Mesenchymal stem cell (in vitro differentiated cells and primary cell): ENCODE results near the gene NLGN4X. TPM values are rescaled to one million over a fixed set of nuclear protein-coding genes. Genes with fewer than 3 reads are reported as not detected.

ENCODE experiments used
- DNase-seq: peaks from one replicate; pipeline ENCODE4 v3.0.0-alpha.2; 2013
- H2AFZ ChIP-seq: one replicate; pipeline ENCODE4 v1.6.1; 2013; ENCODE audit warnings: low read depth, mild to moderate bottlenecking, control low read depth, inconsistent platforms, low read length, moderate library complexity
- H2AK5ac ChIP-seq: 2 replicates; pipeline ENCODE4 v1.6.1; 2013; ENCODE audit warnings: low read length, moderate library complexity, mild to moderate bottlenecking, inconsistent platforms; ENCODE audit not compliant: severe bottlenecking
- H2BK120ac ChIP-seq: one replicate; pipeline ENCODE4 v1.6.1; 2013; ENCODE audit warnings: low read depth, mild to moderate bottlenecking, inconsistent platforms, low read length, moderate library complexity
- H2BK12ac ChIP-seq, 2 experiments: one replicate each; pipeline ENCODE4 v1.6.1; 2013; ENCODE audit warnings: inconsistent platforms in 2 of 2, low read length in 2 of 2, mild to moderate bottlenecking in 2 of 2, moderate library complexity in 2 of 2, control low read depth in 1 of 2
- H2BK15ac ChIP-seq: one replicate; pipeline ENCODE4 v1.6.1; 2013; ENCODE audit warnings: mild to moderate bottlenecking, low read depth, inconsistent platforms; ENCODE audit not compliant: poor library complexity, severe bottlenecking
- H2BK5ac ChIP-seq: 2 replicates; pipeline ENCODE4 v1.6.1; 2013; ENCODE audit warnings: low read depth, mild to moderate bottlenecking, low read length, control low read depth, inconsistent platforms; ENCODE audit not compliant: poor library complexity, severe bottlenecking
- H3K14ac ChIP-seq, 2 experiments: one replicate each; pipeline ENCODE4 v1.6.1; 2013; ENCODE audit warnings: inconsistent platforms in 2 of 2, low read length in 2 of 2, control low read depth in 1 of 2, mild to moderate bottlenecking in 1 of 2, moderate library complexity in 1 of 2
- H3K18ac ChIP-seq, 2 experiments: one replicate each; pipeline ENCODE4 v1.6.1; 2013; ENCODE audit warnings: inconsistent platforms in 2 of 2, low read length in 2 of 2, control low read depth in 1 of 2, low read depth in 1 of 2, mild to moderate bottlenecking in 1 of 2
- H3K23ac ChIP-seq, 2 experiments: one replicate each; pipeline ENCODE4 v1.6.1; 2013; ENCODE audit warnings: inconsistent platforms in 2 of 2, low read length in 2 of 2, mild to moderate bottlenecking in 2 of 2, moderate library complexity in 2 of 2, control low read depth in 1 of 2
- H3K27ac ChIP-seq: 2 replicates; pipeline ENCODE4 v1.5.1; 2013; ENCODE audit warnings: mild to moderate bottlenecking, moderate library complexity, low read length, control low read depth, inconsistent platforms; ENCODE audit not compliant: poor library complexity, severe bottlenecking
- H3K27me3 ChIP-seq, 2 experiments: 2 replicates each; pipeline versions ENCODE4 v1.6.1 to v1.7.0; 2013; ENCODE audit warnings: low read length in 2 of 2, mild to moderate bottlenecking in 2 of 2, moderate library complexity in 2 of 2, control low read depth in 1 of 2, inconsistent platforms in 1 of 2; ENCODE audit not compliant: control insufficient read depth in 1 of 2, insufficient read depth in 1 of 2
- H3K36me3 ChIP-seq, 2 experiments: 2 replicates each; pipeline versions ENCODE4 v1.6.1 to v1.7.0; 2013; ENCODE audit warnings: low read length in 2 of 2, control low read depth in 1 of 2, inconsistent platforms in 1 of 2, low read depth in 1 of 2, mild to moderate bottlenecking in 1 of 2; ENCODE audit not compliant: insufficient read depth in 2 of 2, control insufficient read depth in 1 of 2
- H3K4ac ChIP-seq, 2 experiments: one replicate each; pipeline ENCODE4 v1.6.1; 2013; ENCODE audit warnings: inconsistent platforms in 2 of 2, low read length in 2 of 2, mild to moderate bottlenecking in 2 of 2, moderate library complexity in 2 of 2, control low read depth in 1 of 2, low read depth in 1 of 2
- H3K4me1 ChIP-seq: 2 replicates; pipeline ENCODE4 v1.6.1; 2013; ENCODE audit warnings: low read depth, low read length, control low read depth; ENCODE audit not compliant: control insufficient read depth, insufficient read depth
- H3K4me2 ChIP-seq: 2 replicates; pipeline ENCODE4 v1.6.1; 2013; ENCODE audit warnings: low read length, mild to moderate bottlenecking, inconsistent platforms; ENCODE audit not compliant: poor library complexity, severe bottlenecking
- H3K4me3 ChIP-seq, 2 experiments: 2 replicates each; pipeline versions ENCODE4 v1.5.1 to v1.7.0; 2013; ENCODE audit warnings: low read length in 2 of 2, mild to moderate bottlenecking in 2 of 2, control low read depth in 1 of 2, low read depth in 1 of 2; ENCODE audit not compliant: insufficient read depth in 1 of 2
- H3K79me1 ChIP-seq: replicated peaks from 2 replicates; pipeline ENCODE4 v1.6.1; 2013; ENCODE audit warnings: mild to moderate bottlenecking, control low read depth, low read length, inconsistent platforms; ENCODE audit not compliant: poor library complexity, severe bottlenecking
- H3K9ac ChIP-seq: 2 replicates; pipeline ENCODE4 v1.7.0; 2013; ENCODE audit warnings: mild to moderate bottlenecking, low read length, moderate library complexity
- H3K9me3 ChIP-seq: 2 replicates; pipeline ENCODE4 v1.7.0; 2013; ENCODE audit warnings: mild to moderate bottlenecking, low read length; ENCODE audit not compliant: control insufficient read depth
- H4K8ac ChIP-seq: one replicate; pipeline ENCODE4 v1.6.1; 2013; ENCODE audit warnings: inconsistent platforms, mild to moderate bottlenecking, low read length, moderate library complexity
- H4K91ac ChIP-seq: one replicate; pipeline ENCODE4 v1.6.1; 2013; ENCODE audit warnings: mild to moderate bottlenecking, low read length, inconsistent platforms
- WGBS: methylation state at CpG from one replicate; pipeline ENCODE4 v1.1.7; 2013; ENCODE audit warnings: mixed read lengths; 5-methylcytosine and 5-hydroxymethylcytosine counted together
- polyA plus RNA-seq, 2 experiments: library from polyadenylated mRNA; stranded (reverse); fragments of 200-250 nt; gene quantifications; one replicate each; pipeline ENCODE4 v1.2.3, GENCODE V29; 2013

NLGN4X gene
- polyA plus RNA-seq (2013, experiment 1 of 2), result 0.70 TPM
- polyA plus RNA-seq (2013, experiment 2 of 2), result 0.56 TPM

DNA sequence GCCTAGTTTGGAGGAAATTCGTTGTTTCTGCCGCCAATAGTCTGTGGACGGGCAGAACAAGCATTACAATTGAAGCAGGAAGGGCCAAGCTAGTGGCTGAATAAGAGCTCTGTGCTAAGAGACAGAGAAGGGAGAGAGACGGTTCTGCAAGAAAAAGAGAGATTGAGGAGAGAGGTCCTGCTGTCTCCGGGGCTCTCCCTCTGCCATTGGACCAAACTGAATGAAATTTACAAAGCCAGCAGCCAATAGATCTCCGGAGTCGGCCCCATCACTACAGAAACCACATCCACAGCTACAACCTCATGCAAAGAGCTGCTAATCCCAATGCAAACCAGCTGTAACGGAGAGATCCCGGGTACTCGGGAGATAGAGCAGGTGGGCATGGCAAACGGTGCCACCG, at the start of gene NLGN4X:
Gene NLGN4X, minus strand, starts transcription at position 148 of the 400 bp plus-strand sequence. CDS start 77,401 bp downstream, outside the sequence.
- no peak within 1 kb of the TSS for H3K4me3 ChIP-seq
- peaks cover 9 to 25% of the 10 kb centered on the region in 2 experiments for H3K27me3 ChIP-seq
- peaks cover 1% of the 10 kb centered on the region for H3K79me1 ChIP-seq
- no peak within 1 kb of the TSS for H2AK5ac ChIP-seq
- no peak within 1 kb of the TSS for H3K23ac ChIP-seq
- no peak within 1 kb of the TSS for H2BK5ac ChIP-seq
- H2AFZ ChIP-seq, result no peak within 1 kb of the TSS
- peaks cover 7% of the 10 kb centered on the region for H3K9me3 ChIP-seq
- H3K14ac ChIP-seq, result no peak within 1 kb of the TSS
- no peak within 1 kb of the TSS for H4K8ac ChIP-seq
- no peak within 1 kb of the TSS for H3K9ac ChIP-seq
- DNase-seq, result no peak
- H3K27ac ChIP-seq, result no peak within 1 kb of the TSS
- H3K18ac ChIP-seq, result no peak within 1 kb of the TSS
- 12% methylated on average over 10 of the region's 12 CpGs for WGBS
- H2BK120ac ChIP-seq, result no peak within 1 kb of the TSS
- H2BK15ac ChIP-seq, result no peak within 1 kb of the TSS
- no peak within 1 kb of the TSS for H2BK12ac ChIP-seq
- H3K4ac ChIP-seq, result no peak within 1 kb of the TSS
- H3K4me1 ChIP-seq, result peaks cover 2% of the 10 kb centered on the region
- H4K91ac ChIP-seq, result no peak within 1 kb of the TSS
- no peaks in the 10 kb centered on the region for H3K36me3 ChIP-seq
- peak within 1 kb of the TSS; percentile 88 for H3K4me2 ChIP-seq

DNA sequence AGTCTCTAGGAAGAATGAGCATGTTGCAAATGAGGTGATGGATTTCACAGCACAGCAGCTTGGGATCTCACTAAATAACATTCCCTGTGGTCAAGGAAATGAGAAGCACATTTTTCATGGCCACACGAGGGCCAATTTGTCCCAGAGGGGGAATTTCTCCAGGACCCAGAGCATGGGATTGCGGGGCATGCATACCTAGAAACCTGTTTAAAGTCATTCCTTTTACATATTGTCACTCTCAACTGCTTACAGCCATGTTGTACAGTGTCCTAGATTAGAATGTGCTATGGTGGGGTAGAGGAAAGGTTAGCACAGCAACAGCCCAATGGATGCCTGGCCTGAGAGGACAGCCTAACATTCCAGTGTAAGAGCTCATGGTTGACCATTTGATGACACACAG, 37.4 kb upstream of the NLGN4X start:
- 79% methylated on average over 2 of the region's 2 CpGs for whole genome bisulfite sequencing
- Histone ChIP-seq H3K4me3 (no peak overlapping the region), H3K23ac (no peak overlapping the region)

DNA sequence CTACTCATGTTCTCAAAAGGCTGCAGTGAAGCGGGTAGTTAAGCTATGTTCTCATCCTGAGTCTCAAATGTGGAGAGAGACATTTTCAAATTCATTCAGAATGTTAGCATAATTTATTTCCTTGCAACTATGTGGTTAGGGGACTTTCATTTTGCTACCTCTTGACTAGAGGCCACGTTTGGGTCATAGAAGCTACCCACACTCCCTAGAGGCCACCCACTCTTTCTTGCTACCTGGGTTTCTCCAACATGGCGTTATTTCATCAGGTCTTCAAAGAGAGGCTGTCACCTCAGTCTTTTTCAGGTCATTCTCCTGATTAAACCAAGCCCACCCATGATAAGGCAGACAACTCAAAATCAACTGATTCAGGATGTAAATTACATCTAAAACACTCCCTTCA, 34.3 kb upstream of the NLGN4X start:
- no peak overlapping the region for H2BK12ac ChIP-seq
- H3K27me3 ChIP-seq, result no peaks in the 10 kb centered on the region
- no peak overlapping the region for H3K27ac ChIP-seq

More for the DNA sequence above, 37.4 kb upstream of the NLGN4X start:
- Histone ChIP-seq H2BK5ac (no peak overlapping the region), H3K9ac (no peak overlapping the region), H3K4ac (no peak overlapping the region), H2AK5ac (no peak overlapping the region), H3K79me1 (no peaks in the 10 kb centered on the region), H3K4me2 (no peak overlapping the region), H4K8ac (no peak overlapping the region), H3K9me3 (peaks cover 23% of the 10 kb centered on the region), H3K18ac (no peak overlapping the region), H4K91ac (no peak overlapping the region), H2BK15ac (no peak overlapping the region), H3K14ac (no peak overlapping the region), H3K4me1 (no peaks in the 10 kb centered on the region), H2BK120ac (no peak overlapping the region), H3K27ac (no peak overlapping the region), H3K36me3 (no peaks in the 10 kb centered on the region), H2AFZ (no peak overlapping the region), H2BK12ac (no peak overlapping the region), H3K27me3 (no peaks in the 10 kb centered on the region)
- DNase-seq, result no peak

DNA sequence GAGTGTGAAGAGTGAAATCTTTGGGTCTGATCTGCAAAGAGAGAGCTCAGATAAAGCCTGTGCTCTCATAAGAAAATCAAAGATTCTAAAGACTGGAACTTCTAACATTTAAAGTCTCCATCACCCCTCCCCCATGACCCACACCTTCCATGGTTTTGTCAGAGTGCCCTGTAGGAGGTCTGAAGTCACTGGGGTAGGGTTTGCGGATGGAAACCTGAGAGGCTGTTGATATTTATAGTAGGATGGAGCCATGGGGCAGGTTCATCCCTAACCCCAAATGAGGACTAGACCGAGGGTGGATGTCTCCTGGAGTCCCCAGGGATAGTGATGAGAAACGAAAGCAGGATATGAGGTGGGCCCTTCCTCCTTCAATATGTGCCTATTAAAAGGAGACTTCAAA, 28.4 kb upstream of the NLGN4X start:
- WGBS, result 82% methylated on average over 1 of the region's 3 CpGs
- no peak overlapping the region for H3K9ac ChIP-seq
- no peak overlapping the region for H4K91ac ChIP-seq
- H4K8ac ChIP-seq, result no peak overlapping the region
- no peak for DNase-seq
- H2AK5ac ChIP-seq, result no peak overlapping the region
- no peak overlapping the region for H3K14ac ChIP-seq
- H3K4me1 ChIP-seq, result no peaks in the 10 kb centered on the region
- no peak overlapping the region for H3K18ac ChIP-seq
- H2BK120ac ChIP-seq, result no peak overlapping the region
- no peak overlapping the region for H2BK15ac ChIP-seq
- no peaks in the 10 kb centered on the region for H3K79me1 ChIP-seq
- no peak overlapping the region for H3K23ac ChIP-seq
- H3K4ac ChIP-seq, result no peak overlapping the region
- H2BK12ac ChIP-seq, result no peak overlapping the region
- no peaks in the 10 kb centered on the region for H3K36me3 ChIP-seq
- peaks cover 31% of the 10 kb centered on the region for H3K9me3 ChIP-seq
- H2AFZ ChIP-seq, result no peak overlapping the region
- no peak overlapping the region for H3K4me2 ChIP-seq
- no peaks in the 10 kb centered on the region for H3K27me3 ChIP-seq
- no peak overlapping the region for H3K27ac ChIP-seq
- H2BK5ac ChIP-seq, result no peak overlapping the region
- no peak overlapping the region for H3K4me3 ChIP-seq

More for the DNA sequence above, 34.3 kb upstream of the NLGN4X start:
- peaks cover 25% of the 10 kb centered on the region for H3K9me3 ChIP-seq
- H3K79me1 ChIP-seq, result no peaks in the 10 kb centered on the region
- H3K9ac ChIP-seq, result no peak overlapping the region
- no peak overlapping the region for H3K23ac ChIP-seq
- no peaks in the 10 kb centered on the region for H3K36me3 ChIP-seq
- H3K4me1 ChIP-seq, result no peaks in the 10 kb centered on the region
- H3K14ac ChIP-seq, result no peak overlapping the region
- H4K91ac ChIP-seq, result no peak overlapping the region
- H2BK5ac ChIP-seq, result no peak overlapping the region
- no peak overlapping the region for H2AK5ac ChIP-seq
- no peak overlapping the region for H3K4me3 ChIP-seq
- H3K18ac ChIP-seq, result no peak overlapping the region
- no peak overlapping the region for H2BK15ac ChIP-seq
- DNase-seq, result no peak
- 49% methylated on average over 3 of the region's 3 CpGs for WGBS
- no peak overlapping the region for H3K4me2 ChIP-seq
- H2AFZ ChIP-seq, result no peak overlapping the region
- no peak overlapping the region for H3K4ac ChIP-seq
- H2BK120ac ChIP-seq, result no peak overlapping the region
- no peak overlapping the region for H4K8ac ChIP-seq
